ENCODE data around the gene DDX23. TPM values are rescaled to one million over a fixed set of nuclear protein-coding genes. Genes with fewer than 3 reads are reported as not detected.

DDX23 gene
- total RNA-seq, 6 experiments from 2014 or later: 24.4 to 39.6 (median 31.8) TPM

- TF ChIP-seq POLR2A (IDR thresholded peaks at IDR 0.05): no peak
- TF ChIP-seq CTCF (IDR thresholded peaks at IDR 0.05): no peak
- Histone ChIP-seq H3K27me3 (peaks cover 0 to 14% of the 10 kb centered on the region in 2 donors), H3K36me3 (no peaks in the 10 kb centered on the region), H3K27ac (no peak overlapping the region), H3K4me3 (peak overlapping the region in 1 of 3 donors; percentile 75), H3K9me3 (no peaks in the 10 kb centered on the region), H3K4me1 (peaks cover 0 to 12% (median 2%) of the 10 kb centered on the region in 4 donors)
- intact Hi-C loops (cut with DNase I): no loop called here
- DNase-seq (no peak), ATAC-seq (no peak)
- 100% methylated on average over 3 of the region's 3 CpGs for WGBS (ENCODE audit: insufficient coverage, low coverage, low lambda C conversion rate, missing lambda C conversion rate)
Measured at GRCh38 chr12:48816143-48816854, 35.7 kb downstream of the DDX23 start.

DNA sequence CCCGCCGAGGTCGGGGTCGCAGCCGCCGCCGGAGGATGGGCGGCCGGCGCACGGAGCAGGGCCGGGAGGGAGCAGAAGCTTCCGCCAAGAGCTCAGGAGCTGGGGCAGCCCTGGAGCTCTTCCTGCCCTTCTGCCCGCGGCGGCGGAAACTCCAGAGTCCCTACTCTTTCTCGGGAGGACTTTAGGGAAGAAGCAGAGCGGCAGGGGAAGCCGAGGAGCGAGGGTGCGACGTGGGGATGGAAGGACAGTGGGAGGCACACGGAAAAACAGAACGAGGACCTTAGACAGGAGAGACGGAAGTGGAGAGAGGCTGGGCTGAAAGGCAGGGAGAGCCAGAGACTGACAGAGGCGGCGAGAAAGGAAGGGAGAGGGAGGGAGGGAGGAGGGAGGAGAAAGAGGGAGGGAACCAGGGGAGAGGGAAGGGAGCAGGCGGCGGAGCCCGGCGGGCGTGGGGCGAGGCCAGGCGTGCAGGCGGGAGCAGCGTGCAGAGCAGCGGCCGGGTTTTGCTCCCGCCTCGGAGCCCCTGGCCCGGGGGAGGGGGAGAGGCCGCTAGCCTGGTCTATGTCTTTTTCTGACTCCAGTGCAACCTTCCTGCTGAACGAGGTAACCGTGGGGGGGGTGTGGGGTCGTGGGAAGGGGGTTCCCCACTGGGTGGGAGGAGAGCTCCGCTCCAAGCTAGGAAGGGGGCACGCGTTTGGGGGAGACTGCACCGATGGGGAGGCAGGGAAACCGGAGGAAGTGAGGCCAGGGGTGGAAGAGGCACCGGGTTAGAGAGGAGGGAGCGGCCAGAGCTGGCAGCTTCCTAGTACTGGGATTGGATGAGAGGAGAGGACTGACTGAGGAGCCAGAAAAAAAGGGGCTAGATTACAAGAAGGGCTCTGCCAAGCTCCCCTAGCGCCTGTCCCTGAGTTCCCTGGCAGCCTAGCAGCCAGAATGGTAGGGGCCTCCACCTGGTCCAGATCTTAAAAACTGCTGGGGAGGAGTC, 36.5 kb downstream of the DDX23 start:
- H3K9me3 ChIP-seq: no peaks in the 10 kb centered on the region
- intact Hi-C loops (cut with DNase I): no loop called here
- peak; percentile 37 for TF ChIP-seq POLR2A (IDR thresholded peaks at IDR 0.05)
- TF ChIP-seq CTCF (IDR thresholded peaks at IDR 0.05): no peak
- peaks cover 0 to 12% (median 2%) of the 10 kb centered on the region in 4 donors for H3K4me1 ChIP-seq
- H3K27ac ChIP-seq: peak overlapping the region; percentile 66 to 84 (median 72)
- H3K27me3 ChIP-seq: peaks cover 0 to 14% of the 10 kb centered on the region in 2 donors
- DNase-seq: peak; percentile 66 to 78 (median 76)
- peak; percentile 76 to 86 (median 82) for ATAC-seq
- no peaks in the 10 kb centered on the region for H3K36me3 ChIP-seq
- WGBS (ENCODE audit: insufficient coverage, low coverage, low lambda C conversion rate, missing lambda C conversion rate): 2% methylated on average over 38 of the region's 54 CpGs
- H3K4me3 ChIP-seq: peak overlapping the region; percentile 75 to 87 (median 80)

DNA sequence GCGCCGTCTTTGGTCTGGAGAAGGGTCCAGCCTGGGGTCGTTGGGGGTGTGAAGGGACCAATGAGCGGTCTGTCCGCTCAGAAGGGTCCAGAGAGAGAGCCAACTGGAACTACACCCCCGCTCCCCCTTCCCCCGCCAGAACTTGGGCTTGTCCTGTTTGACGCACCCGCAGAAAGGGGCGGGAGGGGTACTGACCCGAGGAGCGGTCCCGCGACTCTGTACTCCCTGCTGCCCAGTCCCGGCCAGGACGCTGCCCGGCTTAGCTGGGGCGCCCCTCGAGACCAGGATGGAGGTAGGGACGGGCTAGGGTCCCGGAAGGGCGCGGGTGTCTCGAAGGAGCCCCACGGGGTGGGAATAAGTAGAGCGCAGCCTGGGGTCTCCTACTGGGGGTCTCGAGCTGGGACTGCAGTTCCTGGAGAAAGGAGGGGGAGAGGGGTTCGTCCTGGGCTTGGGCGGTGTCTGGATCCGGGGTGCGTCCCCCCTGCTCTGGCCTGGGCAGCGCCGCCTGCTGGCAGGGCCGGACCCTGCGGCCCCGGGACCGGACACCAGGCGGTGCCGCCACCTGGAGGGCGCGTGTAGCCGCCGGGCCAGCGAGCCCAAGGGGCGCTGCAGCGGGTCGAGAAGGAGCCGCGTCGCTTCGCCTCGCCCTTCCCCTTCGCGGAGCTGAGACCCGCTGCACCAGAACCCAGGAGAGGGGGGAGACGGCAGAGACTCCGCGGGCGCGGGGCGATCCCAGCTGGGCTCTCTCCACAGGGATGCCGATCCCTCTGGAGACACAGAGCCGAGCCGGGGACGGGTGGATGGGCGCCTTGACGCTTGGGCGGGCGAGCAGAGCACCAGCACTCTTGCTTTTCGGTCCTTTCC, 37.5 kb downstream of the DDX23 start:
- 2% methylated on average over 23 of the region's 70 CpGs for WGBS (ENCODE audit: insufficient coverage, low coverage, low lambda C conversion rate, missing lambda C conversion rate)
- peak; percentile 27 for TF ChIP-seq POLR2A (IDR thresholded peaks at IDR 0.05)
- peak; percentile 99 to 100 (median 100) for TF ChIP-seq CTCF (IDR thresholded peaks at IDR 0.05)
- ATAC-seq (peak; percentile 86 to 93 (median 89)), DNase-seq (peak; percentile 83 to 87 (median 85))
- Histone ChIP-seq H3K27me3 (peaks cover 0 to 14% of the 10 kb centered on the region in 2 donors), H3K9me3 (no peaks in the 10 kb centered on the region), H3K36me3 (no peaks in the 10 kb centered on the region), H3K4me3 (peak overlapping the region; percentile 75 to 87 (median 80)), H3K4me1 (peaks cover 0 to 12% (median 2%) of the 10 kb centered on the region in 4 donors), H3K27ac (peak overlapping the region; percentile 66 to 84 (median 72))
- intact Hi-C loops (cut with DNase I): no loop called here

All from right lobe of liver (tissue), 6 donors.